PC-9 (cell line): ENCODE measurements around the gene IGF2R. TPM values are rescaled to one million over a fixed set of nuclear protein-coding genes. Genes with fewer than 3 reads are reported as not detected.

Experiments
- BruUV-seq: library from RNA; stranded (reverse); fragments of 400-500 nt; replicated peaks from 2 replicates; lab custom pipeline; 2021; lab: Mats Ljungman, UMichigan
- CTCF ChIA-PET: fragments of 300-600 bp; sonication (Branson Sonifier 250); formaldehyde crosslinking; loops from one replicate; lab custom pipeline; 2022; ENCODE audit warnings: antibody characterized with exemption; lab: Charles Lee
- POLR2A ChIA-PET: fragments of 300-600 bp; sonication (Branson Sonifier 250); formaldehyde crosslinking; loops from one replicate; lab custom pipeline; 2022; ENCODE audit warnings: antibody characterized with exemption; ENCODE audit not compliant: unreplicated experiment; lab: Charles Lee
- DNase-seq, 2 experiments: peaks; one replicate each; pipeline versions ENCODE4 v3.0.0 to v3.0.0-alpha.2; 2015 to 2022; ENCODE audit warnings: mixed read lengths in 1 of 2
- H2AFZ ChIP-seq: fragments of 200-600 bp; sonication (generic); 2 replicates; pipeline ENCODE4 v1.8.1; 2017; ENCODE audit warnings: antibody characterized with exemption
- H3F3A ChIP-seq: fragments of 200-600 bp; sonication (generic); 2 replicates; pipeline ENCODE4 v1.8.1; 2017; ENCODE audit warnings: antibody characterized with exemption, mild to moderate bottlenecking, low read depth; ENCODE audit not compliant: insufficient read depth
- H3K27ac ChIP-seq: fragments of 200-600 bp; sonication (generic); 2 replicates; pipeline ENCODE4 v1.6.1; 2016; ENCODE audit warnings: mixed run types
- H3K27me3 ChIP-seq: fragments of 200-600 bp; sonication (generic); 2 replicates; pipeline ENCODE4 v1.6.1; 2016; ENCODE audit warnings: low read depth, mixed run types; ENCODE audit not compliant: insufficient read depth
- H3K36me3 ChIP-seq: fragments of 200-600 bp; sonication (generic); 2 replicates; pipeline ENCODE4 v1.6.1; 2016; ENCODE audit warnings: low read depth, mixed run types
- H3K4me1 ChIP-seq: fragments of 200-600 bp; sonication (generic); replicated peaks from 2 replicates; pipeline ENCODE4 v1.6.1; 2016; ENCODE audit warnings: mixed run types; ENCODE audit not compliant: insufficient read depth
- H3K4me2 ChIP-seq: fragments of 200-600 bp; sonication (generic); 2 replicates; pipeline ENCODE4 v1.6.1; 2017; ENCODE audit warnings: mixed run types
- H3K4me3 ChIP-seq: fragments of 200-600 bp; sonication (generic); 2 replicates; pipeline ENCODE4 v1.6.1; 2016; ENCODE audit warnings: mixed run types
- H3K79me2 ChIP-seq: fragments of 200-600 bp; sonication (generic); 2 replicates; pipeline ENCODE4 v1.6.1; 2017; ENCODE audit warnings: low read depth, mixed run types
- H3K9me2 ChIP-seq: fragments of 200-600 bp; sonication (generic); 2 replicates; pipeline ENCODE4 v1.8.1; 2017; ENCODE audit warnings: mild to moderate bottlenecking; ENCODE audit not compliant: insufficient read depth
- H3K9me3 ChIP-seq: fragments of 200-600 bp; sonication (generic); 2 replicates; pipeline ENCODE4 v1.8.1; 2016; ENCODE audit warnings: low read depth; ENCODE audit not compliant: insufficient read depth
- H4K20me1 ChIP-seq: fragments of 200-600 bp; sonication (generic); 2 replicates; pipeline ENCODE4 v1.8.1; 2017; ENCODE audit not compliant: insufficient read depth
- CTCF ChIP-seq: fragments of 200-600 bp; sonication (generic); conservative IDR thresholded peaks from 2 replicates; pipeline ENCODE4 v1.6.1; 2017; ENCODE audit warnings: mixed run types, antibody characterized with exemption, mild to moderate bottlenecking, moderate library complexity
- EZH2 ChIP-seq: fragments of 200-600 bp; sonication (generic); IDR thresholded peaks from 2 replicates; pipeline ENCODE4 v1.8.0; 2017; ENCODE audit warnings: antibody characterized with exemption, low read depth
- intact Hi-C: fragments of 100-400 bp; cut with micrococcal nuclease; formaldehyde crosslinking; loops from one replicate; pipeline ENCODE4 v1.10.0; 2022; ENCODE audit not compliant: unreplicated experiment
- total RNA-seq: library from RNA; stranded (reverse); gene quantifications from 2 replicates; pipeline ENCODE4 v1.2.3, GENCODE V29; 2021

The IGF2R gene
- total RNA-seq, 1 experiment from 2014 or later, result 53.1 TPM

DNA sequence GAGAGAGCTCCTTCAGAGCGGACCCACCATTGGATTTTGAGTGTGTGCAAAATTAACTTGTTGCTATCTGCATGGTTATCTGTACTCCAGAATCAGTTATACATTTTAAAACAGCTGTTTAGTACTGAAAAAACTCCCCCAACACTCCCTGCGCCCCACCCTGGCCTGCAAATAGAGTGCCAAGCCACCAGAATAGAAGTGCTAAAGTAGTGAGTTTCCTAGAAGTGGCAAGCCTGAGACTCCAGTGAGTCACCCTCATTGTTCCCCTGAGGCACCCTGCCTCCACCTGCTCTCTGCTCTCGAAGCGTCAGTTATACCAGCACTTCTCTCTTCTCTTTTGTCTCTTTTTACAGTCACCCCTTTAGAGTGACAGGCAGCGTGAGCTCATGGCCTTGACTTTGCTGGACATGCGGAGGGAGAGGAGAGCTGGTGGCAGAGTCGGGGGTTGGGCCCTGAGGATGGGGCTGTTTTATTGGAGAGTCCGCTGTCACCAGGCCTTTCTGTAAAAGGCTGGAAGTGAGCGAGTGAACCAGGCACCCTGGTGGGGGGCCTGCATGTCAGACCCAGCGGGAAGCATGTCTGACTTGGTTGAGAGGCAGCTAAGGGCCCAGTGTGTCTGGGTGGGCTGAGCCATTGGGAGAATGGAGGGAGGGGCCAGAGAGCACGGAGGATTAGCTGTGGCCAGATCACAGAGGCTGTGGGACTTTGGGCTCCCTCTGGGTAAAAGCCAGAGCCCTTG lies 10.4 kb downstream of the IGF2R start:
- intact Hi-C loops, result loop anchor here (10.0 kb wide), 1 partner anchor 195 kb away; the partner anchor contains the start of gene TCP1
- no peaks in the 10 kb centered on the region for H3K36me3 ChIP-seq
- ChIA-PET POLR2A (interaction anchor here (0.6 kb wide), 1 partner anchor 1013 kb away, joined by 3 read pairs; no protein-coding TSS in a partner anchor), CTCF (no interaction called here)
- H3K9me3 ChIP-seq, result no peaks in the 10 kb centered on the region
- peaks cover 44% of the 10 kb centered on the region for H3K4me1 ChIP-seq
- H2AFZ ChIP-seq, result no peak overlapping the region
- peaks cover 76% of the 10 kb centered on the region for H4K20me1 ChIP-seq
- peak overlapping the region; percentile 79 for H3K27ac ChIP-seq
- H3K9me2 ChIP-seq, result no peaks in the 10 kb centered on the region
- no peaks in the 10 kb centered on the region for H3K27me3 ChIP-seq
- no TSS peak for BruUV-seq
- H3K4me2 ChIP-seq, result peak overlapping the region; percentile 73
- peak overlapping the region; percentile 43; the same call in 1 of the 2 replicates for H3K4me3 ChIP-seq
- peaks cover 97% of the 10 kb centered on the region for H3K79me2 ChIP-seq
- peaks cover 22% of the 10 kb centered on the region; the same call in 1 of the 2 replicates for H3F3A ChIP-seq
- DNase-seq, result peak; percentile 52 to 77
- TF ChIP-seq EZH2 (no peak), CTCF (no peak)

DNA sequence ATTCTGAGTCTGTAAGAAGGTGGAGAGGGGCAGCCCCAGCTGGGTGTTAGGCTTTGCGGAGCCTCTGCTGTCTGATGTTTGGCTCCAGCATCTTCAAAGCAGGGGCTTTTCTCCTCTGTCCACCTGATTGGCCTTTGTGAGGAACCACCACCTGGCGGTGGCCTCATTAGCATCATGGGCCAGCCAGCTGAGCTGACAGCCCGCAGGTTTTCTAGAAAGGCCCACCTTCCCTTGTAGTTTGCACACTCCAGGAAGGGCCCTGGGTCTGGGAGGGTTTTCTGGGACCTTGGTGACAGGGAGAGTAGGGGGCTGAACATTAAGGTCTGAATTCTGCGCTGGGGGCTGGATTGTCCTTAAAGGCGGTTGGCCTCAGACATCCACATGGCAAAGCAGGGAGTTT lies 11.6 kb downstream of the IGF2R start:
- Histone ChIP-seq H3K36me3 (no peaks in the 10 kb centered on the region), H3K4me3 (no peak overlapping the region), H3K9me2 (no peaks in the 10 kb centered on the region), H3K79me2 (peaks cover 97% of the 10 kb centered on the region), H4K20me1 (peaks cover 83% of the 10 kb centered on the region), H2AFZ (no peak overlapping the region), H3K4me2 (no peak overlapping the region), H3K4me1 (peaks cover 40% of the 10 kb centered on the region), H3K27me3 (no peaks in the 10 kb centered on the region), H3F3A (peaks cover 20% of the 10 kb centered on the region; the same call in 1 of the 2 replicates), H3K9me3 (no peaks in the 10 kb centered on the region), H3K27ac (no peak overlapping the region)
- no peak for TF ChIP-seq EZH2
- TF ChIP-seq CTCF, result no peak
- intact Hi-C loops, result no loop called here
- DNase-seq, result no peak
- ChIA-PET CTCF (no interaction called here), POLR2A (no interaction called here)
- BruUV-seq, result no TSS peak

DNA sequence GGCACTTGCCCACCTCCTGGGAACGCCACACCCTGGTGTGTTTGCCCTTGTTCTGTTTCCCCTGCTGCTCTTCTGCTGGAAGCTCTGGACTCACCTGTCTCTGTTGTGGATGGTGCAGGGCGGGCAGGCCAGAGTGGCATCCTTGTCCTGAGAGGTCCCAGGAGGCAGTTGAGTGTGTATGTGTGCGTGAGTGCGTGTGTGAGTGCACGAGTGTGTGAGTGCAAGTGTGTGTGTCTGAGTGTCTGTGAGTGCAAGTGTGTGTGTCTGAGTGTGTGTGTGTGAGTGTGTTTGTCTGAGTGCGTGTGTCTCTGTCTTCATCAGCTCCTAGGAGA lies 12.2 kb downstream of the IGF2R start:
- H3K27ac ChIP-seq, result no peak overlapping the region
- H3K4me3 ChIP-seq, result no peak overlapping the region
- H3K4me2 ChIP-seq, result no peak overlapping the region

More for the DNA sequence above, 12.2 kb downstream of the IGF2R start:
- ChIA-PET CTCF (no interaction called here), POLR2A (no interaction called here)
- H3K9me3 ChIP-seq, result no peaks in the 10 kb centered on the region
- TF ChIP-seq EZH2 (no peak), CTCF (no peak)
- no peak for DNase-seq
- peaks cover 40% of the 10 kb centered on the region for H3K4me1 ChIP-seq
- H3K27me3 ChIP-seq, result no peaks in the 10 kb centered on the region
- no peaks in the 10 kb centered on the region for H3K36me3 ChIP-seq
- H2AFZ ChIP-seq, result no peak overlapping the region
- H3F3A ChIP-seq, result peaks cover 20% of the 10 kb centered on the region; the same call in 1 of the 2 replicates
- peaks cover 99% of the 10 kb centered on the region for H3K79me2 ChIP-seq
- H3K9me2 ChIP-seq, result no peaks in the 10 kb centered on the region
- peaks cover 83% of the 10 kb centered on the region for H4K20me1 ChIP-seq
- intact Hi-C loops, result no loop called here
- no TSS peak for BruUV-seq
